SKM-1 (cell line): Measurements from ENCODE around the gene LDB2.
"Not testable (repeated sequence)": the region's sequence is repeated elsewhere in the genome, so short reads cannot be mapped to it uniquely, and the experiment has no call there.

Source experiments
- DNase-seq: peaks from one replicate; lab custom pipeline; 2025; ENCODE audit not compliant: unreplicated experiment; lab: John Stamatoyannopoulos, UW

The LDB2 gene

GRCh38 chr4:16661813-16662212 lies 236.6 kb downstream of the LDB2 start:
- DNase-seq, result no peak

- DNase-seq, result no peak
These were observed 237.8 kb downstream of the LDB2 start for GRCh38 chr4:16660656-16661055.

GRCh38 chr4:16659694-16660093 lies 238.8 kb downstream of the LDB2 start:
- DNase-seq, result no peak

GRCh38 chr4:16659079-16659478 lies 239.4 kb downstream of the LDB2 start:
- no peak for DNase-seq

GRCh38 chr4:16658183-16658582 lies 240.3 kb downstream of the LDB2 start:
- DNase-seq, result no peak

GRCh38 chr4:16655111-16655510 lies 243.3 kb downstream of the LDB2 start:
- no peak for DNase-seq

- no peak for DNase-seq
These were observed 245.6 kb downstream of the LDB2 start for GRCh38 chr4:16652732-16653305.

- no peak for DNase-seq
These were observed 252.0 kb downstream of the LDB2 start for GRCh38 chr4:16646459-16646858.

- no peak for DNase-seq
These were observed 254.6 kb downstream of the LDB2 start for GRCh38 chr4:16643893-16644292.

- no peak for DNase-seq
These were observed 255.5 kb downstream of the LDB2 start for GRCh38 chr4:16642897-16643296.

GRCh38 chr4:16641971-16642370 lies 256.5 kb downstream of the LDB2 start:
- no peak for DNase-seq

GRCh38 chr4:16636912-16637630 lies 261.4 kb downstream of the LDB2 start:
- no peak for DNase-seq

GRCh38 chr4:16636304-16636703 lies 262.1 kb downstream of the LDB2 start:
- DNase-seq, result no peak

GRCh38 chr4:16629274-16629673 lies 269.2 kb downstream of the LDB2 start:
- DNase-seq, result not testable (repeated sequence)

- not testable (repeated sequence) for DNase-seq
These were observed 269.6 kb downstream of the LDB2 start for GRCh38 chr4:16628835-16629234.

- no peak for DNase-seq
These were observed 270.4 kb downstream of the LDB2 start for GRCh38 chr4:16627999-16628398.

GRCh38 chr4:16626945-16627344 lies 271.5 kb downstream of the LDB2 start:
- DNase-seq, result no peak

GRCh38 chr4:16622826-16623225 lies 275.6 kb downstream of the LDB2 start:
- no peak for DNase-seq

- no peak for DNase-seq
These were observed 281.0 kb downstream of the LDB2 start for GRCh38 chr4:16617435-16617834.

- DNase-seq, result no peak
These were observed 281.4 kb downstream of the LDB2 start for GRCh38 chr4:16617011-16617410.

- DNase-seq, result no peak
These were observed 289.2 kb downstream of the LDB2 start for GRCh38 chr4:16609170-16609758.

GRCh38 chr4:16608611-16609125 lies 289.8 kb downstream of the LDB2 start:
- DNase-seq, result no peak
